Mesenchymal stem cell (in vitro differentiated cells and primary cell): Measurements from ENCODE around the gene RASA4B.
"Not testable (repeated sequence)": the region's sequence is repeated elsewhere in the genome, so short reads cannot be mapped to it uniquely, and the experiment has no call there.

Experiments used
- DNase-seq: peaks from one replicate; pipeline ENCODE4 v3.0.0-alpha.2; 2013
- H2AFZ ChIP-seq: one replicate; pipeline ENCODE4 v1.6.1; 2013; ENCODE audit warnings: low read depth, mild to moderate bottlenecking, control low read depth, inconsistent platforms, low read length, moderate library complexity
- H2AK5ac ChIP-seq: 2 replicates; pipeline ENCODE4 v1.6.1; 2013; ENCODE audit warnings: low read length, moderate library complexity, mild to moderate bottlenecking, inconsistent platforms; ENCODE audit not compliant: severe bottlenecking
- H2BK120ac ChIP-seq: one replicate; pipeline ENCODE4 v1.6.1; 2013; ENCODE audit warnings: low read depth, mild to moderate bottlenecking, inconsistent platforms, low read length, moderate library complexity
- H2BK12ac ChIP-seq, 2 experiments: one replicate each; pipeline ENCODE4 v1.6.1; 2013; ENCODE audit warnings: inconsistent platforms in 2 of 2, low read length in 2 of 2, mild to moderate bottlenecking in 2 of 2, moderate library complexity in 2 of 2, control low read depth in 1 of 2
- H2BK15ac ChIP-seq: one replicate; pipeline ENCODE4 v1.6.1; 2013; ENCODE audit warnings: mild to moderate bottlenecking, low read depth, inconsistent platforms; ENCODE audit not compliant: poor library complexity, severe bottlenecking
- H2BK5ac ChIP-seq: 2 replicates; pipeline ENCODE4 v1.6.1; 2013; ENCODE audit warnings: low read depth, mild to moderate bottlenecking, low read length, control low read depth, inconsistent platforms; ENCODE audit not compliant: poor library complexity, severe bottlenecking
- H3K14ac ChIP-seq, 2 experiments: one replicate each; pipeline ENCODE4 v1.6.1; 2013; ENCODE audit warnings: inconsistent platforms in 2 of 2, low read length in 2 of 2, control low read depth in 1 of 2, mild to moderate bottlenecking in 1 of 2, moderate library complexity in 1 of 2
- H3K18ac ChIP-seq, 2 experiments: one replicate each; pipeline ENCODE4 v1.6.1; 2013; ENCODE audit warnings: inconsistent platforms in 2 of 2, low read length in 2 of 2, control low read depth in 1 of 2, low read depth in 1 of 2, mild to moderate bottlenecking in 1 of 2
- H3K23ac ChIP-seq, 2 experiments: one replicate each; pipeline ENCODE4 v1.6.1; 2013; ENCODE audit warnings: inconsistent platforms in 2 of 2, low read length in 2 of 2, mild to moderate bottlenecking in 2 of 2, moderate library complexity in 2 of 2, control low read depth in 1 of 2
- H3K27ac ChIP-seq: 2 replicates; pipeline ENCODE4 v1.5.1; 2013; ENCODE audit warnings: mild to moderate bottlenecking, moderate library complexity, low read length, control low read depth, inconsistent platforms; ENCODE audit not compliant: poor library complexity, severe bottlenecking
- H3K27me3 ChIP-seq, 2 experiments: 2 replicates each; pipeline versions ENCODE4 v1.6.1 to v1.7.0; 2013; ENCODE audit warnings: low read length in 2 of 2, mild to moderate bottlenecking in 2 of 2, moderate library complexity in 2 of 2, control low read depth in 1 of 2, inconsistent platforms in 1 of 2; ENCODE audit not compliant: control insufficient read depth in 1 of 2, insufficient read depth in 1 of 2
- H3K36me3 ChIP-seq, 2 experiments: 2 replicates each; pipeline versions ENCODE4 v1.6.1 to v1.7.0; 2013; ENCODE audit warnings: low read length in 2 of 2, control low read depth in 1 of 2, inconsistent platforms in 1 of 2, low read depth in 1 of 2, mild to moderate bottlenecking in 1 of 2; ENCODE audit not compliant: insufficient read depth in 2 of 2, control insufficient read depth in 1 of 2
- H3K4ac ChIP-seq, 2 experiments: one replicate each; pipeline ENCODE4 v1.6.1; 2013; ENCODE audit warnings: inconsistent platforms in 2 of 2, low read length in 2 of 2, mild to moderate bottlenecking in 2 of 2, moderate library complexity in 2 of 2, control low read depth in 1 of 2, low read depth in 1 of 2
- H3K4me1 ChIP-seq: 2 replicates; pipeline ENCODE4 v1.6.1; 2013; ENCODE audit warnings: low read depth, low read length, control low read depth; ENCODE audit not compliant: control insufficient read depth, insufficient read depth
- H3K4me2 ChIP-seq: 2 replicates; pipeline ENCODE4 v1.6.1; 2013; ENCODE audit warnings: low read length, mild to moderate bottlenecking, inconsistent platforms; ENCODE audit not compliant: poor library complexity, severe bottlenecking
- H3K4me3 ChIP-seq, 2 experiments: 2 replicates each; pipeline versions ENCODE4 v1.5.1 to v1.7.0; 2013; ENCODE audit warnings: low read length in 2 of 2, mild to moderate bottlenecking in 2 of 2, control low read depth in 1 of 2, low read depth in 1 of 2; ENCODE audit not compliant: insufficient read depth in 1 of 2
- H3K79me1 ChIP-seq: replicated peaks from 2 replicates; pipeline ENCODE4 v1.6.1; 2013; ENCODE audit warnings: mild to moderate bottlenecking, control low read depth, low read length, inconsistent platforms; ENCODE audit not compliant: poor library complexity, severe bottlenecking
- H3K9ac ChIP-seq: 2 replicates; pipeline ENCODE4 v1.7.0; 2013; ENCODE audit warnings: mild to moderate bottlenecking, low read length, moderate library complexity
- H3K9me3 ChIP-seq: 2 replicates; pipeline ENCODE4 v1.7.0; 2013; ENCODE audit warnings: mild to moderate bottlenecking, low read length; ENCODE audit not compliant: control insufficient read depth
- H4K8ac ChIP-seq: one replicate; pipeline ENCODE4 v1.6.1; 2013; ENCODE audit warnings: inconsistent platforms, mild to moderate bottlenecking, low read length, moderate library complexity
- H4K91ac ChIP-seq: one replicate; pipeline ENCODE4 v1.6.1; 2013; ENCODE audit warnings: mild to moderate bottlenecking, low read length, inconsistent platforms
- WGBS: methylation state at CpG from one replicate; pipeline ENCODE4 v1.1.7; 2013; ENCODE audit warnings: mixed read lengths; 5-methylcytosine and 5-hydroxymethylcytosine counted together

The RASA4B gene

DNA sequence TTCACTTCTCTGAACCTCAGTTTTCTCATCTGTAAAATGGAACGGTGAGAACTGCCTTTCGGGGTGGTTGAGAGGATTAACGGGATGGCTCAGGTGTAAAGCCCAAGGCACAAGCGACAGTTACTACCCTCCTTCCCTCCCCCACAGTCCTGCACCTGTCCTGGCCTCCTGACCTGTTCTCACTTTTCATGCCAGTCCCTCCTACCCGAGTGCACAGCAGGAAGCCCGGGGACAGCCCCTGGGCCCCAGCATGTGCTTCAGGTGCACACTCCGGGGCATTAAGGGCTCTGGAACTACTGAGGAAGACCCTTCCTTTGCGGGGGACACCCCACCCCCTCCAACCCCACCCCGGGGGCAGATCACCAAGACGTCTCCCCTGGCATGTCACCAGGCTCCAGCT lies 626 bp downstream of the RASA4B start:
- H2BK12ac ChIP-seq, H2BK15ac ChIP-seq, H4K8ac ChIP-seq, H4K91ac ChIP-seq, H3K9ac ChIP-seq, H3K27ac ChIP-seq, H3K14ac ChIP-seq, H3K4me2 ChIP-seq, H3K4me3 ChIP-seq, H3K36me3 ChIP-seq, H3K79me1 ChIP-seq, H3K4ac ChIP-seq, H3K9me3 ChIP-seq, H2BK120ac ChIP-seq, DNase-seq, H2AK5ac ChIP-seq, H2AFZ ChIP-seq, H3K18ac ChIP-seq, H3K4me1 ChIP-seq, H3K23ac ChIP-seq, H2BK5ac ChIP-seq, H3K27me3 ChIP-seq: not testable (repeated sequence)
- no CpG with 5 or more reads among the region's 10 CpGs for WGBS

DNA sequence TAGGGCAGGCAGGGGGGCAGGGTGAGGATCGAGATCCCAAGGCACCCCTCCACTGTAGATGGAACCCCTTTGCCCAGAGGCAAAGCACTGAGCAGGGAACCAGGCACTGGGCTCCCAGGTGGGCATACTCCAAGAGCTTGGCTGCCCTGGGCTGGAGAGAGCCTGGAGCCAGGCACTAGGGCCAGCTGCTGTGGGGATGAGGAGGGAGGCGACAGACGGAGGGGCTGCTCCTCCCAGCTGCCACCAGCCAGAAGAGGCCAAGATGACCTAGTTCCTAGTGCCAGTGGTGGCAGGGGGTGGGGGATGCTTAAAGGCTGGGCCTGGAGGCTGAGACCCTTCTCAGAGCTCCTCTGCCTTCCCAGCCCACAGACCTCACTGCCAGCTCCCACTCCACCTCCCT lies 1.7 kb downstream of the RASA4B start:
- H2AFZ ChIP-seq, H2AK5ac ChIP-seq, H3K9me3 ChIP-seq, H3K23ac ChIP-seq, H2BK120ac ChIP-seq, H3K36me3 ChIP-seq, H3K9ac ChIP-seq, H3K14ac ChIP-seq, H3K4me3 ChIP-seq, H3K4me2 ChIP-seq, H3K4ac ChIP-seq, H2BK5ac ChIP-seq, H4K91ac ChIP-seq, H2BK15ac ChIP-seq, H3K27ac ChIP-seq, DNase-seq, H4K8ac ChIP-seq, H3K27me3 ChIP-seq, H3K4me1 ChIP-seq, H3K79me1 ChIP-seq, H3K18ac ChIP-seq, H2BK12ac ChIP-seq: not testable (repeated sequence)
- no CpG with 5 or more reads among the region's 3 CpGs for WGBS

DNA sequence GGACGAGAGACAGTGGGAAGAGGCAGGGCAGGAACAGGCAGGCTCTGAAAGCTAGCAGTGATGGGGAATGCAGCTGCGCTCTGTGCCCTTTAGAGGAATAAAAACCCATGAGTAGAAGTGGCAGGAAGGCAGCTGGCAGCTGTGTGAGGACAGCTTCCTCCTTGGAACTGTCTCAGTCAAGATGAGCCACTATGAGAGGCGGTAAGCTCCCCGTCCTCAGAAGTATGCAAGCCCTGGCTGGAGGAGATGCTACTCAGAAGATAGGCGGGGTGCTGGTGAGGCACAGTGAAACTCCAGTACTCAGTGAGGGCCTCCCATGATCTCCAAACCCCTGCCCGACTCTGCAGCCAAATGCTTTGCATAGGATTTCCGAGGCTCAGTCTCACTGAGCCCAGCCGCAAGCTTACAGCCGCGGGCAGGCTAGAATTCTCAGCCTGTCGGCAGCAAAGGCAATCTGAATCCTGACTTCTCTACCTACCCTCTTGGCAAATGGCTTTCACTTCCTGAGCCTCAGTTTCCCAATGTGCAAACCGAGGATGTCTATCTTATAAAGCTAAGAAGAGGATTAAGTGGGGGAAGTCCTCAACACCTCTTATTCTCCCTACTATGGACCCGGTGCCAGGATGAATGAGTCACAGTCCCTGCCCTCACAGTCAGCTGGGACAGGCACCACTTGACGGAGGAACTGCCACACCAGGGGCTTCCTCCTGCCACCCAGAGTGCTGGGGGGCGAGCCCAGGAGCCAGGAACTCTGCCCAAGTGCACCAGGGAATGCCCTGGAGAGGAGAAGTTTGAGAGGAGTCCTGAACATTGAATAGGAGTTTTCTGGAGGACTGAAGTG lies 2.5 kb downstream of the RASA4B start:
- not testable (repeated sequence) for H4K91ac ChIP-seq, H3K9ac ChIP-seq, H3K18ac ChIP-seq, H3K23ac ChIP-seq, H3K36me3 ChIP-seq, H3K9me3 ChIP-seq, H2AK5ac ChIP-seq, DNase-seq, H3K4ac ChIP-seq, H4K8ac ChIP-seq, H2BK5ac ChIP-seq, H2BK120ac ChIP-seq, H2BK12ac ChIP-seq, H3K27ac ChIP-seq, H3K27me3 ChIP-seq, H3K4me1 ChIP-seq, H3K4me3 ChIP-seq, H3K4me2 ChIP-seq, H3K14ac ChIP-seq, H3K79me1 ChIP-seq, H2AFZ ChIP-seq, H2BK15ac ChIP-seq
- no CpG with 5 or more reads among the region's 15 CpGs for WGBS

DNA sequence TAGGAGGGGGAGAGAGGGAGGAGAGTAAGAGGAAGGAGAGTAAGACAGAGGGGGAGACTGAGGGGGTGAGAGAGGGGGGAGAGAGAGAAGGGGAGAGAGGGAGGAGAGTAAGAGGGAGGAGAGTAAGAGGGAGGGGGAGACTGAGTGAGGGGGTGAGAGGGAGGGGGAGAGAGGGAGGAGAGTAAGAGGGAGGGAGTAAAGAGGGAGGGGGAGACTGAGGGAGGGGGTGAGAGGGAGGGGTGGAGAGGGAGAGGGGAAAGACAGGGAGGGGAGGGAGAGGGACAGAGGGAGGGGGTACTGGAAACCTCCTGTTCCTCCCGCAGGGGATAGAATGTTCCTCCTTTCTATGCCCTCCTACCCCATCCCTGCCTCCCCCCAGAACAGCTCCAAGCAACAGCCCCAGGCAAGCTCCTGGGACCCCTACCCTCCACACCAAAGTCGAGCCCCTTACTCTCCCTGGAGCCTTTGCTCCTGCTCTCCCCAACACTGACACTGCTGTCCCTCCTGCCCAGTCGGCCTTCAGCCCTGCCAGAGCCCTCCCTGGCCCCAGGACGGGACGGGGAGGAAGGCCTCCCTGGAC lies 4.8 kb downstream of the RASA4B start:
- peak overlapping the region; percentile 95 for H4K8ac ChIP-seq
- H4K91ac ChIP-seq: peak overlapping the region; percentile 83
- not testable (repeated sequence) for H3K9ac ChIP-seq, H2AFZ ChIP-seq, H3K23ac ChIP-seq, H3K36me3 ChIP-seq, H3K27ac ChIP-seq, H2BK5ac ChIP-seq, H3K4me1 ChIP-seq, H3K9me3 ChIP-seq, H3K27me3 ChIP-seq, H3K79me1 ChIP-seq, H2BK15ac ChIP-seq
- H3K14ac ChIP-seq: peak overlapping the region in 1 of 2 experiments; percentile 95
- peak overlapping the region; percentile 96 to 99 for H2BK12ac ChIP-seq
- peak; percentile 81 for DNase-seq
- peak overlapping the region in 1 of 2 experiments; percentile 20 for H3K4me3 ChIP-seq
- WGBS: 86% methylated on average over 2 of the region's 5 CpGs
- H3K4ac ChIP-seq: peak overlapping the region; percentile 73 to 87
- peak overlapping the region; percentile 91 to 95 for H3K18ac ChIP-seq
- peak overlapping the region; percentile 73 for H2BK120ac ChIP-seq
- H2AK5ac ChIP-seq: peak overlapping the region; percentile 93
- peak overlapping the region; percentile 61 for H3K4me2 ChIP-seq
